Prostate gland (tissue), 2 donors: ENCODE results near the gene ZNF684.

Experiments
- POLR2A ChIP-seq: fragments of 450-650 bp; IDR thresholded peaks from one replicate; pipeline ENCODE4 v1.6.1; 2016; ENCODE audit warnings: antibody characterized with exemption, mild to moderate bottlenecking
- POLR2AphosphoS5 ChIP-seq: sonication (generic); formaldehyde crosslinking; IDR thresholded peaks from one replicate; pipeline ENCODE4 v1.6.1; 2017; ENCODE audit warnings: antibody characterized with exemption
- TF ChIP-seq, protein P1 (sequence below), 4 experiments: fragments of 200-600 bp in 2 of 4; fragments of 450-650 bp in 2 of 4; sonication (generic) in 2 of 4; IDR thresholded peaks; 1 replicate in 3 of 4; 2 replicates in 1 of 4; pipeline ENCODE4 v1.5.1; 2016 to 2019; ENCODE audit warnings: antibody characterized with exemption in 4 of 4, mild to moderate bottlenecking in 2 of 4, moderate library complexity in 2 of 4

GRCh38 chr1:40563266-40563665 lies 31.8 kb downstream of the ZNF684 start:
- TF ChIP-seq, protein P1, sequence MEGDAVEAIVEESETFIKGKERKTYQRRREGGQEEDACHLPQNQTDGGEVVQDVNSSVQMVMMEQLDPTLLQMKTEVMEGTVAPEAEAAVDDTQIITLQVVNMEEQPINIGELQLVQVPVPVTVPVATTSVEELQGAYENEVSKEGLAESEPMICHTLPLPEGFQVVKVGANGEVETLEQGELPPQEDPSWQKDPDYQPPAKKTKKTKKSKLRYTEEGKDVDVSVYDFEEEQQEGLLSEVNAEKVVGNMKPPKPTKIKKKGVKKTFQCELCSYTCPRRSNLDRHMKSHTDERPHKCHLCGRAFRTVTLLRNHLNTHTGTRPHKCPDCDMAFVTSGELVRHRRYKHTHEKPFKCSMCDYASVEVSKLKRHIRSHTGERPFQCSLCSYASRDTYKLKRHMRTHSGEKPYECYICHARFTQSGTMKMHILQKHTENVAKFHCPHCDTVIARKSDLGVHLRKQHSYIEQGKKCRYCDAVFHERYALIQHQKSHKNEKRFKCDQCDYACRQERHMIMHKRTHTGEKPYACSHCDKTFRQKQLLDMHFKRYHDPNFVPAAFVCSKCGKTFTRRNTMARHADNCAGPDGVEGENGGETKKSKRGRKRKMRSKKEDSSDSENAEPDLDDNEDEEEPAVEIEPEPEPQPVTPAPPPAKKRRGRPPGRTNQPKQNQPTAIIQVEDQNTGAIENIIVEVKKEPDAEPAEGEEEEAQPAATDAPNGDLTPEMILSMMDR (IDR thresholded peaks at IDR 0.05): no peak
- TF ChIP-seq POLR2A (no peak), POLR2AphosphoS5 (no peak)
